Keratinocyte (primary cell): Measurements from ENCODE around the gene POLDIP3. TPM values are rescaled to one million over a fixed set of nuclear protein-coding genes. Genes with fewer than 3 reads are reported as not detected.
A peak's percentile ranks its signal among the peaks of the same experiment; 100 is the strongest.

Experiments
- DNase-seq: peaks from one replicate; pipeline ENCODE4 v3.0.0-alpha.2; 2011; ENCODE audit warnings: low read depth, missing footprints, low spot score
- FAIRE-seq: peaks from 2 replicates; lab custom pipeline; 2011; peaks lifted over from hg19 to GRCh38; lab: Jason Lieb, UNC
- H2AFZ ChIP-seq: 2 replicates; pipeline ENCODE4 v1.6.0; 2012; ENCODE audit warnings: low read length, control low read depth, inconsistent platforms; ENCODE audit not compliant: control insufficient read depth
- H3K27ac ChIP-seq: 2 replicates; pipeline ENCODE4 v1.5.1; 2011; ENCODE audit warnings: low read length; ENCODE audit not compliant: control insufficient read depth, insufficient read depth
- H3K27me3 ChIP-seq: 3 replicates; pipeline ENCODE4 v1.6.0; 2011; ENCODE audit warnings: low read length; ENCODE audit not compliant: control insufficient read depth, insufficient read depth; ENCODE audit errors: extremely low read depth
- H3K36me3 ChIP-seq, 2 experiments: 2 replicates in 1 of 2; 3 replicates in 1 of 2; pipeline ENCODE4 v1.5.1; 2011; ENCODE audit warnings: low read length in 2 of 2, mild to moderate bottlenecking in 1 of 2; ENCODE audit not compliant: control insufficient read depth in 2 of 2, insufficient read depth in 2 of 2; ENCODE audit errors: extremely low read depth in 1 of 2
- H3K4me1 ChIP-seq: 3 replicates; pipeline ENCODE4 v1.5.1; 2011; ENCODE audit warnings: low read length; ENCODE audit not compliant: control insufficient read depth, insufficient read depth; ENCODE audit errors: extremely low read depth
- H3K4me2 ChIP-seq: 3 replicates; pipeline ENCODE4 v1.6.0; 2011; ENCODE audit warnings: low read depth, low read length; ENCODE audit not compliant: control insufficient read depth, insufficient read depth; ENCODE audit errors: extremely low read depth
- H3K4me3 ChIP-seq, 3 experiments: fragments of 200-600 bp in 1 of 3; sonication (generic) in 1 of 3; 2 replicates in 2 of 3; 3 replicates in 1 of 3; pipeline ENCODE4 v1.5.1; 2011 to 2016; ENCODE audit warnings: low read length in 3 of 3, mild to moderate bottlenecking in 3 of 3, control low read depth in 2 of 3, inconsistent platforms in 1 of 3, low read depth in 1 of 3, mixed read lengths in 1 of 3, mixed run types in 1 of 3, moderate library complexity in 1 of 3; ENCODE audit not compliant: control insufficient read depth in 2 of 3, insufficient read depth in 2 of 3; ENCODE audit errors: extremely low read depth in 1 of 3
- H3K79me2 ChIP-seq: 2 replicates; pipeline ENCODE4 v1.6.0; 2012; ENCODE audit warnings: low read length; ENCODE audit not compliant: control insufficient read depth, insufficient read depth
- H3K9ac ChIP-seq: 3 replicates; pipeline ENCODE4 v1.6.0; 2011; ENCODE audit warnings: low read length; ENCODE audit not compliant: control insufficient read depth, insufficient read depth; ENCODE audit errors: extremely low read depth
- H3K9me1 ChIP-seq: 3 replicates; pipeline ENCODE4 v1.6.0; 2011; ENCODE audit warnings: low read length; ENCODE audit not compliant: control insufficient read depth, insufficient read depth; ENCODE audit errors: extremely low read depth
- H3K9me3 ChIP-seq: 2 replicates; pipeline ENCODE4 v1.5.1; 2012; ENCODE audit warnings: low read depth, low read length; ENCODE audit not compliant: control insufficient read depth
- H4K20me1 ChIP-seq: 3 replicates; pipeline ENCODE4 v1.6.0; 2011; ENCODE audit warnings: low read length; ENCODE audit not compliant: control insufficient read depth, insufficient read depth; ENCODE audit errors: extremely low read depth
- EZH2 ChIP-seq: IDR thresholded peaks from one replicate; pipeline ENCODE4 v1.6.1; 2012; ENCODE audit warnings: inconsistent platforms, mild to moderate bottlenecking, low read length, moderate library complexity
- dilution Hi-C: fragments of 300-500 bp; cut with MboI; formaldehyde crosslinking; loops from one replicate; pipeline ENCODE4 v1.7.0; 2020; ENCODE audit warnings: low sequenced_read_pairs; ENCODE audit not compliant: extremely low pct_ligation_motif_present
- polyA plus RNA-seq, 5 experiments: library from polyadenylated mRNA; depleted of rRNA in 3 of 5; stranded (reverse) in 3 of 5; stranded (forward) in 1 of 5; unstranded in 1 of 5; fragments of >200 nt; gene quantifications; 1 replicate in 1 of 5; 2 replicates in 3 of 5; 3 replicates in 1 of 5; pipeline versions ENCODE4 v1.2.1 to v1.2.3, GENCODE V29; 2011 to 2012; ENCODE audit warnings: missing spikeins in 2 of 5, low read depth in 1 of 5, low replicate concordance in 1 of 5
- TF ChIP-seq, protein P1 (sequence below), 3 experiments: IDR thresholded peaks in 1 of 3; conservative IDR thresholded peaks in 1 of 3; optimal IDR thresholded peaks in 1 of 3; 2 replicates in 2 of 3; 3 replicates in 1 of 3; pipeline versions ENCODE3 to v1.5.1; 2011; ENCODE audit warnings: low read length in 3 of 3, mild to moderate bottlenecking in 3 of 3, moderate library complexity in 2 of 3, control low read depth in 1 of 3, inconsistent platforms in 1 of 3; ENCODE audit not compliant: insufficient read depth in 2 of 3; ENCODE audit errors: extremely low read depth in 1 of 3

Gene POLDIP3
- polyA plus RNA-seq, 1 donor (not counting 4 experiments of a cell fraction or from before 2014, with no cell fraction given): 41.9 TPM

DNA sequence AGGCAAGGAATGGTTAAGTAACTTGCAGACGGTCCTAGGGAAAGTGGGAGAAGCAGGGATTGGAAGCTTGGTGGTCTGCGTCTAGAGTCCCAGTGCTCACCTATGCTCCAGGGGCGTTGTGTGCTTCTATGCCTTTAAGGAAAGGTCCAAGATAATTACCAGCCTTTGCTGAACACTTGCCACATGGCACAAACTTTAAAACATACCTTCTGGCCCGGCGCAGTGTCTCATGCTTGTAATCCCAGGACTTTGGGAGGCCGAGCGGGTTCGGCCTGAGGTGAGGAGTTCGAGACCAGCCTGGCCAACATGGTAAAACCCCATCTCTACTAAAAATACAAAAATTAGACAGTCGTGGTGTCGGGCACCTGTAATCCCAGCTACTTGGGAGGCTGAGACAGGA is 2.3 kb downstream of the POLDIP3 start:
- H3K27me3 ChIP-seq: no peaks in the 10 kb centered on the region
- H3K9me3 ChIP-seq: no peaks in the 10 kb centered on the region
- no peak overlapping the region for H2AFZ ChIP-seq
- H3K79me2 ChIP-seq: peaks cover 62% of the 10 kb centered on the region
- DNase-seq: no peak
- dilution Hi-C loops: no loop called here
- H4K20me1 ChIP-seq: peaks cover 7% of the 10 kb centered on the region
- H3K4me3 ChIP-seq: no peak overlapping the region
- H3K9ac ChIP-seq: peak overlapping the region; percentile 19
- peaks cover 8 to 16% of the 10 kb centered on the region in 2 experiments for H3K36me3 ChIP-seq
- peak overlapping the region; percentile 79 for H3K4me2 ChIP-seq
- H3K4me1 ChIP-seq: peaks cover 36% of the 10 kb centered on the region
- H3K9me1 ChIP-seq: peaks cover 8% of the 10 kb centered on the region
- no peak for FAIRE-seq
- H3K27ac ChIP-seq: peak overlapping the region; percentile 7
- no peak for TF ChIP-seq EZH2
- TF ChIP-seq, protein P1, sequence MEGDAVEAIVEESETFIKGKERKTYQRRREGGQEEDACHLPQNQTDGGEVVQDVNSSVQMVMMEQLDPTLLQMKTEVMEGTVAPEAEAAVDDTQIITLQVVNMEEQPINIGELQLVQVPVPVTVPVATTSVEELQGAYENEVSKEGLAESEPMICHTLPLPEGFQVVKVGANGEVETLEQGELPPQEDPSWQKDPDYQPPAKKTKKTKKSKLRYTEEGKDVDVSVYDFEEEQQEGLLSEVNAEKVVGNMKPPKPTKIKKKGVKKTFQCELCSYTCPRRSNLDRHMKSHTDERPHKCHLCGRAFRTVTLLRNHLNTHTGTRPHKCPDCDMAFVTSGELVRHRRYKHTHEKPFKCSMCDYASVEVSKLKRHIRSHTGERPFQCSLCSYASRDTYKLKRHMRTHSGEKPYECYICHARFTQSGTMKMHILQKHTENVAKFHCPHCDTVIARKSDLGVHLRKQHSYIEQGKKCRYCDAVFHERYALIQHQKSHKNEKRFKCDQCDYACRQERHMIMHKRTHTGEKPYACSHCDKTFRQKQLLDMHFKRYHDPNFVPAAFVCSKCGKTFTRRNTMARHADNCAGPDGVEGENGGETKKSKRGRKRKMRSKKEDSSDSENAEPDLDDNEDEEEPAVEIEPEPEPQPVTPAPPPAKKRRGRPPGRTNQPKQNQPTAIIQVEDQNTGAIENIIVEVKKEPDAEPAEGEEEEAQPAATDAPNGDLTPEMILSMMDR (optimal IDR thresholded peaks at IDR 0.05 in 1 of 3, IDR thresholded peaks at IDR 0.05 in 1 of 3, conservative IDR thresholded peaks at IDR 0.05 in 1 of 3; ENCODE audit: extremely low read depth in 1 of 3, insufficient read depth in 2 of 3, low read length in 3 of 3): no peak

DNA sequence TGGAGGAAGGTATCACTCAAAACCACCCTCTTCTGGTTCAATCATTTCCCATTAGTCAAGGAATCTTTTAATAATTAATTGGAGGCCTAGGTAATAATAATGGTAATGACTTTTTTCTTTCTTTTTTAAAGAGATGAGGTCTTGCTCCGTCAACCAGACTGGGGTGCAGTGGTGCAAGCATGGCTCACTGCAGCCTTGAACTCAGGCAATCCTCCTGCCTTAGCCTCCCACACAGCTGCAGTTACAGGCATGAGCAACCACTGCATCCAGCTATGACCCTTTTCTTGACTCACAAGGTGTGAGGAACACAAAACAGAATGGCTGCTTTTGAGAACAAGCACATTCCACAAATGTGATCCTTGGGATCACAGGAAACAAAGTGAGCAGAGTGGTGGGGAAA is 3.6 kb downstream of the POLDIP3 start:
- H3K27ac ChIP-seq: peak overlapping the region; percentile 30
- H2AFZ ChIP-seq: no peak overlapping the region
- H3K4me3 ChIP-seq: no peak overlapping the region
- H3K9ac ChIP-seq: no peak overlapping the region
- peaks cover 10% of the 10 kb centered on the region for H3K9me1 ChIP-seq
- H3K4me1 ChIP-seq: peaks cover 34% of the 10 kb centered on the region
- H3K9me3 ChIP-seq: no peaks in the 10 kb centered on the region
- peaks cover 8 to 16% of the 10 kb centered on the region in 2 experiments for H3K36me3 ChIP-seq
- H3K4me2 ChIP-seq: no peak overlapping the region
- FAIRE-seq (no peak), DNase-seq (no peak)
- H3K27me3 ChIP-seq: no peaks in the 10 kb centered on the region
- TF ChIP-seq, protein P1 (optimal IDR thresholded peaks at IDR 0.05 in 1 of 3, IDR thresholded peaks at IDR 0.05 in 1 of 3, conservative IDR thresholded peaks at IDR 0.05 in 1 of 3; ENCODE audit: extremely low read depth in 1 of 3, insufficient read depth in 2 of 3, low read length in 3 of 3): no peak
- TF ChIP-seq EZH2: no peak
- peaks cover 74% of the 10 kb centered on the region for H3K79me2 ChIP-seq
- H4K20me1 ChIP-seq: peaks cover 7% of the 10 kb centered on the region
- dilution Hi-C loops: no loop called here
